HG03097 (cell line): Measurements from ENCODE around the gene MYLK.

Experiments used
- ATAC-seq: cut with Tn5 transposase; IDR thresholded peaks from one replicate; pipeline ENCODE4 v1.9.1; 2021; ENCODE audit not compliant: unreplicated experiment, low FRiP score

The MYLK gene

DNA sequence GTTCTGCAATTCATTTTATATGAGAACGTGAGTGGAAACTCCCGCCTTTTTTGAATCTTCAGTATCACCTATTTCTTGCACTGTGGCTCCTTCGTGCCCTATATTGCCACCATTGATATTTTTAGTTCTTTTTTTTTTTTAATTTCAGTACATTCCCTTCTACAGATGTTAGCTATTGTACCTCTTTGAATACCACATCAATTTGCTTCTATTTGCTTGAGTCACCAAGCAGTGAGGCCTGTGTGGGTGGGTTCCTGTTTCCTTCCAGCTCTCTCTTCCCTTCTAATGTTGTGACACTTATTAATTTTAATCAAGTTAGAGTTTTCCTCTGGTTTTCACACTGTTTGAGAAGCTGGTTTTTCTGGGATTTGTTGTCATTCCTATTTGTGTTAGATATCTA lies 308.0 kb downstream of the MYLK start:
- ATAC-seq = no peak

GRCh38 chr3:123571973-123572365 lies 312.2 kb downstream of the MYLK start:
- no peak for ATAC-seq

GRCh38 chr3:123571264-123571972 lies 312.7 kb downstream of the MYLK start:
- no peak for ATAC-seq

- no peak for ATAC-seq
Observed at GRCh38 chr3:123568875-123569274, 315.3 kb downstream of the MYLK start.

- ATAC-seq = no peak
Observed at GRCh38 chr3:123568034-123568433, 316.1 kb downstream of the MYLK start.

DNA sequence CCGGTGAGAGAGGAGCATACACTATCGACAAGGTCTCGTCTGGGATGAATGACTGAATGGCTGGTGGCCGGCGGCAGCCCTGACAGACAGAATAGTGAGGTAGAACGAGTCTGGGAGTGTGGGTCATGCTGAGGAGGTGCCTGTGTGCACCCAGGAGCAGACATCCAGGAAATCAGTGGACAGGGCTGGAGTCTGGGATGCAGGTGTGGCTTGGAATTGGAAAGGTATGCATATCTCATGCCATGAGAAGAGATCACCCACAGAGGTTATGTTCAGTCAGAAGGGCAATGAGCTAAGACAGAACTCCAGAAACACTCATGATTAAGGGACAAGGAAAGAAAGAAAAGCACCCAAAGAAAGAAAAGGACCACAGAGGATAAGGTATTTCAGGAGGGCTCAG lies 320.1 kb downstream of the MYLK start:
- no peak for ATAC-seq

GRCh38 chr3:123562547-123562946 lies 321.6 kb downstream of the MYLK start:
- ATAC-seq = no peak

GRCh38 chr3:123561188-123561587 lies 322.9 kb downstream of the MYLK start:
- no peak for ATAC-seq
